Stomach (tissue), 4 donors: Measurements from ENCODE around the gene VPS45.

ENCODE experiments used
- POLR2A ChIP-seq, 4 donors: fragments of 450-650 bp; IDR thresholded peaks; one replicate each; pipeline ENCODE4 v1.6.1; 2016; ENCODE audit warnings: antibody characterized with exemption in 4 of 4, control low read depth in 2 of 4, mild to moderate bottlenecking in 1 of 4, moderate library complexity in 1 of 4
- POLR2AphosphoS5 ChIP-seq, 3 donors: sonication (generic); formaldehyde crosslinking; IDR thresholded peaks; one replicate each; pipeline ENCODE4 v1.6.1; 2016; ENCODE audit warnings: antibody characterized with exemption in 3 of 3
- TF ChIP-seq, protein P1 (sequence below), 7 experiments: fragments of 450-650 bp in 4 of 7; fragments of 200-600 bp in 3 of 7; sonication (generic) in 3 of 7; IDR thresholded peaks; one replicate each; pipeline ENCODE4 v1.5.1; 2016 to 2019; ENCODE audit warnings: antibody characterized with exemption in 7 of 7, control low read depth in 2 of 7, mild to moderate bottlenecking in 1 of 7

DNA sequence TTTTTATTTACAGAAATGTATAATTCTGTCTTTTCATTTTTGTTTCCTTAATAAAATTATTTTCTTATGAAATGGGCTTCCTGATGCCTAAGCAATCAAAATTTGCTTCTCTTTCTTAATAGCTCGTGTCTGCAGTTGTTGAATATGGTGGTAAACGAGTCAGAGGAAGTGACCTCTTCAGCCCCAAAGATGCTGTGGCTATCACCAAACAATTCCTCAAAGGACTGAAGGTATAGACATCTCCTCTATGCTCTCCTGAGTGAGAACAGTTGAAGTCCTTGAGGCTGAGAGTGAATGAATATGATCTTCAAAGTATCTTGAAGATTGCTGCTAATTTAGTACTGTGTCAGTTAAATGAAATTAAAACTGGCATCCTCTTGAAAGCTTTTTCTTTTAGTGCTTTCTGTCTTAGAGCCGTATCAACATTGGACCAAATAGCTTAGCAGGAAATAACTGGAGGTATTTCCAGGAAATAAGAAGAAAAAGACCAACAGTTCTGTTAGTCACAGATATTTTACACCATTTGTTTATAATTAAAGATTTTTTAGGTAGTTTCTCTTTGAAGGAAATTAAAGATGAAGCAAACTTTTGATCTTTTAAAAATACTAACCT lies 24.7 kb downstream of the VPS45 start:
- TF ChIP-seq POLR2A (IDR thresholded peaks at IDR 0.05), result no peak
- TF ChIP-seq, protein P1, sequence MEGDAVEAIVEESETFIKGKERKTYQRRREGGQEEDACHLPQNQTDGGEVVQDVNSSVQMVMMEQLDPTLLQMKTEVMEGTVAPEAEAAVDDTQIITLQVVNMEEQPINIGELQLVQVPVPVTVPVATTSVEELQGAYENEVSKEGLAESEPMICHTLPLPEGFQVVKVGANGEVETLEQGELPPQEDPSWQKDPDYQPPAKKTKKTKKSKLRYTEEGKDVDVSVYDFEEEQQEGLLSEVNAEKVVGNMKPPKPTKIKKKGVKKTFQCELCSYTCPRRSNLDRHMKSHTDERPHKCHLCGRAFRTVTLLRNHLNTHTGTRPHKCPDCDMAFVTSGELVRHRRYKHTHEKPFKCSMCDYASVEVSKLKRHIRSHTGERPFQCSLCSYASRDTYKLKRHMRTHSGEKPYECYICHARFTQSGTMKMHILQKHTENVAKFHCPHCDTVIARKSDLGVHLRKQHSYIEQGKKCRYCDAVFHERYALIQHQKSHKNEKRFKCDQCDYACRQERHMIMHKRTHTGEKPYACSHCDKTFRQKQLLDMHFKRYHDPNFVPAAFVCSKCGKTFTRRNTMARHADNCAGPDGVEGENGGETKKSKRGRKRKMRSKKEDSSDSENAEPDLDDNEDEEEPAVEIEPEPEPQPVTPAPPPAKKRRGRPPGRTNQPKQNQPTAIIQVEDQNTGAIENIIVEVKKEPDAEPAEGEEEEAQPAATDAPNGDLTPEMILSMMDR (IDR thresholded peaks at IDR 0.05), result no peak
- TF ChIP-seq POLR2AphosphoS5 (IDR thresholded peaks at IDR 0.05), result no peak
